GM12891 (cell line): ENCODE data around the gene IFIH1.

Experiments
- DNase-seq: peaks from one replicate; pipeline ENCODE4 v3.0.0; 2011; ENCODE audit warnings: low spot score; ENCODE audit not compliant: insufficient read length
- FAIRE-seq: peaks from 2 replicates; lab custom pipeline; 2011; peaks lifted over from hg19 to GRCh38; lab: Jason Lieb, UNC
- PAX5 ChIP-seq: IDR thresholded peaks from 2 replicates; pipeline ENCODE4 v1.6.1; 2011; ENCODE audit warnings: low read length, moderate library complexity, mild to moderate bottlenecking; ENCODE audit not compliant: insufficient read depth, severe bottlenecking
- POLR2A ChIP-seq: IDR thresholded peaks from 2 replicates; pipeline ENCODE4 v1.6.1; 2011; ENCODE audit warnings: low read depth, low read length, control low read depth
- POLR2AphosphoS5 ChIP-seq: IDR thresholded peaks from 2 replicates; pipeline ENCODE4 v1.6.1; 2011; ENCODE audit warnings: low read depth, low read length, control low read depth
- POU2F2 ChIP-seq: IDR thresholded peaks from 2 replicates; pipeline ENCODE4 v1.6.1; 2011; ENCODE audit warnings: low read depth, mild to moderate bottlenecking, control low read depth, low read length, moderate library complexity
- SPI1 ChIP-seq: IDR thresholded peaks from 2 replicates; pipeline ENCODE4 v1.6.1; 2011; ENCODE audit warnings: low read depth, low read length, control low read depth
- TAF1 ChIP-seq: IDR thresholded peaks from 2 replicates; pipeline ENCODE4 v1.6.1; 2011; ENCODE audit warnings: low read depth, low read length, control low read depth

IFIH1 gene

GRCh38 chr2:162245061-162245460 is 73.4 kb downstream of the IFIH1 start:
- no peak for DNase-seq
- TF ChIP-seq PAX5: no peak
- no peak for TF ChIP-seq TAF1
- TF ChIP-seq POLR2A: no peak
- TF ChIP-seq POU2F2: no peak
- no peak for TF ChIP-seq SPI1
- TF ChIP-seq POLR2AphosphoS5: no peak
- no peak for FAIRE-seq

- FAIRE-seq (no peak), DNase-seq (no peak)
- TF ChIP-seq PAX5 (no peak), SPI1 (no peak), POLR2AphosphoS5 (no peak), TAF1 (no peak), POU2F2 (no peak), POLR2A (no peak)
Observed at GRCh38 chr2:162244541-162245031, 73.9 kb downstream of the IFIH1 start.

GRCh38 chr2:162243715-162244114 is 74.8 kb downstream of the IFIH1 start:
- FAIRE-seq: no peak
- TF ChIP-seq POU2F2 (no peak), PAX5 (no peak), SPI1 (no peak), TAF1 (no peak), POLR2A (no peak), POLR2AphosphoS5 (no peak)

GRCh38 chr2:162243294-162243693 is 75.2 kb downstream of the IFIH1 start, which contains the start of gene FAP:
FAP (minus strand) TSS chr2:162243445; CDS start chr2:162243327, 118 bp downstream.
- DNase-seq (no peak), FAIRE-seq (no peak)
- TF ChIP-seq TAF1 (no peak), POLR2A (no peak), PAX5 (no peak), POLR2AphosphoS5 (no peak), SPI1 (no peak), POU2F2 (no peak)

More at GRCh38 chr2:162243715-162244114, 74.8 kb downstream of the IFIH1 start:
- no peak for DNase-seq

GRCh38 chr2:162242586-162243280 is 75.8 kb downstream of the IFIH1 start:
- TF ChIP-seq TAF1 (no peak), PAX5 (no peak), POLR2A (no peak), POU2F2 (no peak), POLR2AphosphoS5 (no peak), SPI1 (no peak)
- DNase-seq: no peak
- FAIRE-seq: no peak

GRCh38 chr2:162241571-162241970 is 76.9 kb downstream of the IFIH1 start:
- no peak for TF ChIP-seq PAX5
- TF ChIP-seq TAF1: no peak
- no peak for TF ChIP-seq POLR2A
- TF ChIP-seq SPI1: no peak
- TF ChIP-seq POLR2AphosphoS5: no peak
- TF ChIP-seq POU2F2: no peak
- DNase-seq (no peak), FAIRE-seq (no peak)

GRCh38 chr2:162234620-162235462 is 83.6 kb downstream of the IFIH1 start:
- no peak for TF ChIP-seq PAX5
- FAIRE-seq (no peak), DNase-seq (no peak)

GRCh38 chr2:162233197-162233596 is 85.3 kb downstream of the IFIH1 start:
- DNase-seq: no peak
- no peak for FAIRE-seq
- TF ChIP-seq POU2F2: no peak
- no peak for TF ChIP-seq SPI1
- no peak for TF ChIP-seq POLR2AphosphoS5
- TF ChIP-seq PAX5: no peak
- TF ChIP-seq TAF1: no peak
- TF ChIP-seq POLR2A: no peak

GRCh38 chr2:162232671-162233070 is 85.8 kb downstream of the IFIH1 start:
- FAIRE-seq (no peak), DNase-seq (no peak)
- no peak for TF ChIP-seq TAF1
- no peak for TF ChIP-seq POLR2AphosphoS5

- no peak for TF ChIP-seq POU2F2
- TF ChIP-seq TAF1: no peak
- no peak for TF ChIP-seq PAX5
- no peak for TF ChIP-seq POLR2A
- TF ChIP-seq SPI1: no peak
- TF ChIP-seq POLR2AphosphoS5: no peak
- no peak for DNase-seq
- FAIRE-seq: no peak
Observed at GRCh38 chr2:162232027-162232426, 86.5 kb downstream of the IFIH1 start.
